KG1 (cell line): ENCODE results near the gene PAPLN.

Experiments
- DNase-seq: peaks from one replicate; lab custom pipeline; 2025; lab: John Stamatoyannopoulos, UW

PAPLN gene

DNA sequence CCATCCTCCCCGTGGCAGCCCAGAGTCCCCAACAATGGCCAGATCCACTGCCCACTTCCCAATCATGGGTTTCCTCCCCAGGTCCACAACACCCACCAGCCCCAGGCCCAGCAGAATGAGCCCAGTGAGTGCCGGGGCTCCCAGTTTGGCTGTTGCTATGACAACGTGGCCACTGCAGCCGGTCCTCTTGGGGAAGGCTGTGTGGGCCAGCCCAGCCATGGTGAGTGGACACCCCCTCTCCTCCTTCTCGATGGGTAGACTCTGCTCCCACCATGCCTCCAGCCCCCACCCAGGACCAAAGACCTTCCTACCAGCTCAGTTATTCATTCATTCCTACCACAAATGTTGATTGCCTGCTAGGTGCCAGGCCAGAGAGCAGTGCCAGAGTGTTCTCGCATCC, 23.8 kb downstream of the PAPLN start:
- DNase-seq, result no peak

DNA sequence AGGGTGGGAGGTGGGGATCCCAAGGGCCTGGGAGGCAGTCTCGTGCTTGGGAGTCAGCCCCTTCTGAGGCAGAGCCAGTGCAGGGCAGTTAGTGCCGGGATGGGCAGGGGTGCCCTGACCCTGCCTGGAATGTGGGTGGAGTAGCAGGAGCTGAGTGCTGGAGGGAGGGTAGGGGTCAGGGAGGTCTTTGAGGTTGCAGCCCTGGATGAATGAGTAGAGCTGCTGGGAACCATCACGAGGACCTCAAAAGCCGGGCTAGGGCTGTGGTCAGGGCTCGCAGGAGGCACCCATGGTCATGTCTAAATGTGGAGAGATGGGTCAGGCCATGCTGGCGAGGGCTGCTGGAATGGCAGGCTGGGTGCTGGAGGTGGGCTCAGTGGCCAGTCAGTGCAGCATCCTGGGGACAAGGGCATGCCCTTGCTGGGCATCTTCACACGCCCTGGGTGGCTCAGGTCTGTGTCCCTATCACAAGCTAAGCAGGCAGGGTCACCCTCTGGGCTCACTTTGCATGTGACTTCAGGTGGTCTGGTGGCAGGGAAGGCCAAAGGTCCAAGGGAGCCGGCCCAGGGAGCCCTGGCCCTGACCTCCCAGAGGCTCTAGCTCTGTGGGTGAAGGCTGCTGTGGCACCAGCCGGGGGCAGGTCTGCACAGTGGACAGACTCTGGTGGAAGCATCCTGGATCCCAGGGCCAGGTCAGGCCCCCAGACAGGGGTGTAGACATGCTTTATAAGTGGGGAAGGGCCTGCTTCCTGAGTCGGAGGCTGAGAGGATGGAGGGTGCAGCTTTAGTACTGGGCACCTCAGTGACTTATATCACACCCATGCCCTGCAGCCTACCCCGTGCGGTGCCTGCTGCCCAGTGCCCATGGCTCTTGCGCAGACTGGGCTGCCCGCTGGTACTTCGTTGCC, 24.5 kb downstream of the PAPLN start:
- no peak for DNase-seq

DNA sequence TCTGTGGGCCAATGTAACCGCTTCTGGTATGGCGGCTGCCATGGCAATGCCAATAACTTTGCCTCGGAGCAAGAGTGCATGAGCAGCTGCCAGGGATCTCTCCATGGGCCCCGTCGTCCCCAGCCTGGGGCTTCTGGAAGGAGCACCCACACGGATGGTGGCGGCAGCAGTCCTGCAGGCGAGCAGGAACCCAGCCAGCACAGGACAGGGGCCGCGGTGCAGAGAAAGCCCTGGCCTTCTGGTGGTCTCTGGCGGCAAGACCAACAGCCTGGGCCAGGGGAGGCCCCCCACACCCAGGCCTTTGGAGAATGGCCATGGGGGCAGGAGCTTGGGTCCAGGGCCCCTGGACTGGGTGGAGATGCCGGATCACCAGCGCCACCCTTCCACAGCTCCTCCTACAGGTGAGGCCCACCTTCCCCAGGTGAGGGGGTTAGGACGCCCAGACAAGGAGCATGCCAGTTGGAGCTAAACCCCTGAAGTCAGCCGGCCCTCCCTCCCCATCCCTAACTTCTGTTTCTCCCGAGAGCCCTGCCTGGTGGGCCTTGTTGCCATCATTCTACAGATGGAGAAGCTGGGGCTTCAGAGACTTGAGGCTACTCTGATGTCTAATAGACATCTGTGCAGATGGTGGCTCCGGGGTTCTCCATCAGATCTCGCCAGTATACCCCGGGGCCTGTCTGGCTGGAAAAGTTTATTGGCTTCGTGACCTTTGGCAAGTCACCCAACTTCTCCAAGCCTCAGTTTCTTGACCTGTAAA, 25.3 kb downstream of the PAPLN start:
- no peak for DNase-seq

DNA sequence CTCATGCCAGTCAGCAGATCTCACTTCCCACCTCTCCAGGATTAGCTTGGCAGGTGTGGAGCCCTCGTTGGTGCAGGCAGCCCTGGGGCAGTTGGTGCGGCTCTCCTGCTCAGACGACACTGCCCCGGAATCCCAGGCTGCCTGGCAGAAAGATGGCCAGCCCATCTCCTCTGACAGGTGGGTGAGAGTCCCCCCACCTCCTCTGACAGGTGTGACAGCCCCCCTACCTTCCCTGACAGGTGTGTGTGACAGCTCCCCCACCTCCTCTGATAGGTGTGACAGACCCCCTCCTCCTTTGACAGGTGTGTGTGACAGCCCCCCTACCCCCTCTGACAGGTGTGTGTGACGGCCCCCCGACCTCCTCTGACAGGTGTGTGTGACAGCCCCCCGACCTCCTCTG, 26.3 kb downstream of the PAPLN start:
- no peak for DNase-seq

DNA sequence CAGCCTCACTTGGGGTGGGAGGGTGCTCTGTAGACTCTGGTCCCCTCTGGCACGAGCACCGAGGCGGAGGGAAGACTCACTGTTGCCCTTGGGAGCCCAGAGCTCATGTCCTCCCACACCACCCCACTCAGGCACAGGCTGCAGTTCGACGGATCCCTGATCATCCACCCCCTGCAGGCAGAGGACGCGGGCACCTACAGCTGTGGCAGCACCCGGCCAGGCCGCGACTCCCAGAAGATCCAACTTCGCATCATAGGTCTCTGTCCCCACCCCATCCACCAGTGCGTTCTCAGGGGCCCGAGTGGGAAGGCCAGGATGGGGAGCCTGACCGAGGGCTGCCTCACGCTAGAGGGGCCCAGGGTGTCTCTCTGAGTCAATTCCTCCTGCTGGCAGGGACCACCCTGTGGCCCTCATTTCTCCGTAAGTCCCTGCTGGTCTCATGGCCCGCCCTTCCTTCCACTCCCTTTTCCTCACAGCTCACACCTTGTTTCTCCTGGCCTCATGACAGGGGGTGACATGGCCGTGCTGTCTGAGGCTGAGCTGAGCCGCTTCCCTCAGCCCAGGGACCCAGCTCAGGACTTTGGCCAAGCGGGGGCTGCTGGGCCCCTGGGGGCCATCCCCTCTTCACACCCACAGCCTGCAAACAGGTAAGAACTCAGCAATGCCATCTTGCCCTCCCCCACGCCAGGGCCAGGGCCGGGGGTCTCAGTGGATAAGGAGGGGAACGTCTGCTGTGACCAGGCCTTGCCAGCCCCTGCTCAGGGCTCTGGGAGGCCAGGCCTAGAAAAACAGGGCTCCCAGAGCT, 27.0 kb downstream of the PAPLN start:
- DNase-seq, result no peak

DNA sequence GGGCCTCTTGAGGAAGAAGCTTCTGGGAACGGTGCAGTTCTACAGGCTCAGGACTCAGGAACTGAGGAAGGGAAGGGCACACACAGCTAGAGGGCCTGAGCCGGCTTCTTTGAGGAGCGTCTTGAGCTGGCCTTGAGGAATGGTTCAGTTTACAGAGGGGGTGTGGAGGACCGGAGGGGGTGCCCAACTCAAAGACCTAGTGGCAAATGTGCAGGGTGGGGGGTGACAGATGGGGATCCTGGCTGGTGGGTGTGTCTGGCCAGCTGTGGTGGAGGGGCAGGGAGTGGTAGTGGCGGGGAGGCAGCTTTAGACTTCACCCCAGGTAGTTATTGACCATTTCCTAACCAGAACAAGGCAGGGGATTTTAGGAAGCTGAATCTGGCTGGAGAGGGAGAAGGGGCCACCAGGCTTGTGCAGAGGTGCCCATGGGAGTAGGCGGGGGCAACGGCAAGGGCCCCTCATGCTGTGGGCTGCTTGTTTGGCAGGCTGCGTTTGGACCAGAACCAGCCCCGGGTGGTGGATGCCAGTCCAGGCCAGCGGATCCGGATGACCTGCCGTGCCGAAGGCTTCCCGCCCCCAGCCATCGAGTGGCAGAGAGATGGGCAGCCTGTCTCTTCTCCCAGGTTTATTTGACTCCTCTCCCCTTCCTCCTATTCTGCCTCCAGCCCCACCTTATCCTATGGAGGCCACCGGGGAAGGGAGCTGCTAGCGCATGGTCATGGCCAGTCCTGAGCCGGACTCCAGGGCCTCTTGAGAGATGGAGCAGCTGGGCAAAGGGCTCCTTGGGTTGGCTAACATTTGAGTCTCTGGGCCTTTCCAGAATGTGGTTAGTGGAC, 27.8 kb downstream of the PAPLN start:
- no peak for DNase-seq

GRCh38 chr14:73265721-73266046, 28.4 kb downstream of the PAPLN start:
- no peak for DNase-seq

DNA sequence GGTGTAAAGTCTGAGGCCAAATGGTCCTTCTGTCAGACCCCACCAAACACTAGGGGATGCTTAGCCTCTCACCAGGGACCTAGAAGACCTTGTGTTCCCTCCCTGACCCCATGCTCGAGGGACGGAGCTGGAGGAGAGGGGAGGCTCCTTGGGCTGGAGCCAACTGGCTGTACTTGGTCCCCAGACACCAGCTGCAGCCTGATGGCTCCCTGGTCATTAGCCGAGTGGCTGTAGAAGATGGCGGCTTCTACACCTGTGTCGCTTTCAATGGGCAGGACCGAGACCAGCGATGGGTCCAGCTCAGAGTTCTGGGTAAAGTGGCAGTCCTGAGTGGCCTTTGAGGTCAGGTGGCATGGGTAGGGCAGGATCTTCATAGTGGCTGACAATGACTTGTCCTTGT, 29.0 kb downstream of the PAPLN start:
- no peak for DNase-seq

DNA sequence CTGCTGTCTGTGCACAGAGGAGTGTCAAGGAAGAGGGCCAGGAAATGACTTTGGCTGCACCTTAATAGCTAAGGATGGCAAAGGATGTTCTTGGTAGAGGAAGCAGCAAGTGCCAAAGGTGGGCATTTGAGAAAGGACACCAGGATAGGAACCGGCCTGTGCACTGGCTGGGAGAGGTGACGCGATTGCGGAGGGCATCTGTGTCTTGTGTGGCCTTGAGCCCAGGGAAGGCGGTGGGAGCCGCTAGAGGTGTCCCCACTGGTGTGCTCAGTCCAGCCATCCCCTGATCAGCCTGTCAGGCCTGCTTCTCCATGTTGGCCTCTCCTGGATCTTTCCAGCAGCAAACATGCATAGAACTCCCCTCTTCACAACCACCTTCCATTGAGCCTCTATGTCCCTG, 30.2 kb downstream of the PAPLN start:
- no peak for DNase-seq

DNA sequence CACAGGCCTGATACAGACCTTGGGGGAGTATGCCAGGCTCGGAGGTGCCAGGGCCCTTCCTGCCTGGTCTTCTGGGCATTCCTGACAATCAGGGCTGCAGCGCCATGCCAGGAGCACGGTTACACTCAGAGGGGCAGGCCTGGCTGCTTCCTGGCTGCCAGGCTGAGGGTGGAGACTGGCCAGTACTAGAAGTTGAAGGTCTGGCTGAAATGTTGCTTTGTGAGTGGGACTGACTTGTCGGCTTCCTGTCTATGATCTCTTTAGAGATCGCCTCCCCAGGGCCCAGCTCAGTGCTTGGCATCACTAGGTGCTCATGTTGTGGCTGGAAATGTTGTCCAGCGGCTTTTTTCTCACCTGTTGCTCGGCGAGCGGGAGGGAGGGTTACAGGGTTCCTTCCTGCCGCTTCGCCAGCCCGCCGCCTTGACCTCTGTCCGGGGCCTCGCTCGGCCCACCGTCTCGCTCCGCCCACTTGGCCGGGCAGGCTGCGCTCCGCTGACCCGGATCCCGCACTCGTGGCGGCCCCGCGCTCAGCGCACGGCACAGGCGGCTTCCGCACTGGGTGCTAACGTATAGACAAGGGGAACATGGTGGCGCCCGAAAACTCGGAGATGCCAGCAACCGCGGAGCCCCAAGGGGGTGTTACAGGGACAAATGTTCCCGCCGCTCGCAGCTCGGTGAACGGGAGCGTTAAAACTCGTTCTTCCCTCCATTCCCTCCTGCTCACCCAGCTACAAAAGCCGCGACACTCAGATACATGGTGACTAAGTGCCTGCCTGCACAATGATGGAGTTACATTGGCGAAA, 32.6 kb downstream of the PAPLN start:
- DNase-seq, result no peak

DNA sequence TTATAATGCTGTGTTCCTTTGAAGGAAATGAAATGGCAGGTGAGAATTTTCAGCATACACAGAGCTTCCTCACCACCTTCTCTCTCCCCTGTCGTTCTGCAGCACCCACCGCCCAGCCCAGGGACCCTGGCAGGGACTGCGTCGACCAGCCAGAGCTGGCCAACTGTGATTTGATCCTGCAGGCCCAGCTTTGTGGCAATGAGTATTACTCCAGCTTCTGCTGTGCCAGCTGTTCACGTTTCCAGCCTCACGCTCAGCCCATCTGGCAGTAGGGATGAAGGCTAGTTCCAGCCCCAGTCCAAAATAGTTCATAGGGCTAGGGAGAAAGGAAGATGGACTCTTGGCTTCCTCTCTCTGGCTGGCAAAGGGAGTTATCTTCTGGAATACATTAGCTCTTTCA, 35.1 kb downstream of the PAPLN start:
- no peak for DNase-seq

DNA sequence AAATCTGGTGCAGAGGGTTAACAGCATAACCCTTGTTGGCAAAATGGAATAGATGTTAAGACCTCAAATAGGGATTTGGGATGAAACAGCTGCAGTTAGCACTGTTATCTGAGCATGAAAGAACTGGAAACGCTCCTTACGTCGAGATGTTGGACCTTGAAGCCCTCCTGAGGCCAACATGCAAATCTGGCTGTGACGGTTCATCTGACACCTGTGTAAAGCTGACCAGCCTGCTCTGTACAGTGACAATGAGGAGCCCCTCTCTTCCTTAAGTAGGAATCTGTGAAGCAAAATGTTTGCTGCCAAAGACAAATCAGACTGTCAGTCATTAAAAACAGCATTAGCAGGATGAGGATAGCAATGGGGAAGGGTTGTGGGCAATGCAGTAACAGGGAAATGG, 36.5 kb downstream of the PAPLN start:
- DNase-seq, result no peak

DNA sequence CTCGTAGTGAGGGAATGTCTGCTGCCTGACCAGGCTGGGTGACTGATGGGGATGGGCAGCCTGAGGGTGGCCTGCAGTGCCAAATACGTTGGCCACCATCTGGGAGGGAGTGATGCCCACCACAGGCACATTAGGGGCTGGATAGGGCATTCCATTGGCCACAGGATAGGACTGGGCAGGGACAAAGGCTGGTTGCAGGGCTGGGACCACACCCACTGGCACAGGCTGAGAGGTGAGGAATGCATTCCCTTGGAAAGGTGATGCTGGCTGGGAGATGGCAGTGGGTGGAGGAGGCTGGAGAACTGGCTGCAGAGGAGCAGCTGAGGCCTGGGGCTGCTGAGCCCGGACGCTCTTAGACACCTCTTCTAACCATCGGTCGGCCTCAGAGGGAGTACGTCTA, 39.5 kb downstream of the PAPLN start:
- DNase-seq, result no peak

GRCh38 chr14:73277376-73277775, 40.1 kb downstream of the PAPLN start:
- no peak for DNase-seq

GRCh38 chr14:73280903-73281302, 43.6 kb downstream of the PAPLN start:
- DNase-seq, result no peak

DNA sequence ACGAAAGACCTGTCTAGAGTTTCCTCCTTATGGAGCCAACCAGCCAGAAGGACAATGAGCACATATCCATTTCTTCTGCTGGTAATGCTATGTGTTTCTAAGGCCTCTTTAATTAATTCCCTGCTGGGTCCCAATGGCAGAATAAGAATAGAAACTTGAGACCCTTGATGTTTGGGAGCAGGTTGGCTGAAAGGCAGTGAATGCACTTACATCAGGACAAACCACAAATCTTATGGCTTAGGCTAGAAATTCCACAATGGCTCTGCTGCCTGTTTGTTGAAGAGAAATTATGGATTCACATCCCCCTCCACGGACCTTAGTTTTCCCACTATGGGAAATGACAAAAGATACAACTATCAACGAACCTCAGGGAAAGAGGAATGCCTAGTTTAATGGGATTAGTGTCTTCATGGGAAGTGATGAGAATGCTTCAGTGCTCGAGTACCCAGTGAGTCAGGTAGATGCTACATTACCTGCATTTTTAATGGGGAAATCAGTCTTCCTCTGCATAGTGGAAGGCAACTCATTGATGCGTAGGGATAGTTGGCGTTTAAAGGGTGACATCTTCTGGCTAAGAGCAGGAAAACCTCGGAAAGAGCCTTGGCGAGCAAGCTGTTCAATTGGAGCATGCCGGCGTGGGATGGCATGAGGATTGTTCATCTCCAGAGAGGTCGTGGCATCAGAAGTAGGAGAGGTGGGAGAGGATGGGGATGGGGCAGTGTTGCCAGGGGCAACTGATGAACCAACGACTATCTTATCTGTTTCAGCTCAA, 46.5 kb downstream of the PAPLN start:
- no peak for DNase-seq

DNA sequence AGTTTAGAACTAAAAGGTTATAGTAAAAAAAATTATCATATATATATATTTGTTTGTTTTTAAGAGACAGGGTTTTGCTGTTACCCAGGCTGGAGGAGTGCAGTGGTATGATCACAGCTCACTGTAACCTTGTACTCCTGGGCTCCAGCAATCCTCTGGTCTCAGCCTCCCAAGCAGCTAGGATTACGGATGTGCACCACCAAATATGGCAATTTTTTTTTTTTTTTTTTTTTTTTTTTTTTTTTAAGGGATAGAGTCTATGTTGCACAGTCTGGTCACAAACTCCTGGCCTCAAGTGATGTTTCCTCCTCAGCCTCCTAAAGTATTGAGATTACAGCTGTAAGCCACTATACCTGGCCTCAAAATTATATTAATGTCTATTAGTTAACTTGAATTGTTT, 48.7 kb downstream of the PAPLN start:
- DNase-seq, result no peak

DNA sequence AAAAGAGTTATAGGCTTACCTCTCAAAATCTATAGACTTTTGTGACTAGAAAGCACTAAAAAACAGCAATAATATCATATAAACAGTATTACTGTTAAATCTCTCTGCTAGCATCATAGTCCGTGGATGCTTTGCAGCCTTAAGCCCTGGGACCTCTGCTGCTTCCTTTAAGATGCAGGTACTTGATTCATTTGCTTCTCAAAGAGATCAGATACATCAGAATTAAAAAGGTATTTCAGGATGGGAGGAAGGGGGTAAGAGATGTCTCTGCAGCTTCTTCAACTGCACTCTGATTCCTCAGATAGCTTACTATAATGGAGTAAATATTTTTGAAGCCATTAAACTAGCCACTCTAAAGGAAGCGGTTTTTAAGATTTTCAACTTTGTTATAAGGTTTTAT, 49.3 kb downstream of the PAPLN start:
- DNase-seq, result no peak

GRCh38 chr14:73287071-73287470, 49.8 kb downstream of the PAPLN start:
- no peak for DNase-seq

DNA sequence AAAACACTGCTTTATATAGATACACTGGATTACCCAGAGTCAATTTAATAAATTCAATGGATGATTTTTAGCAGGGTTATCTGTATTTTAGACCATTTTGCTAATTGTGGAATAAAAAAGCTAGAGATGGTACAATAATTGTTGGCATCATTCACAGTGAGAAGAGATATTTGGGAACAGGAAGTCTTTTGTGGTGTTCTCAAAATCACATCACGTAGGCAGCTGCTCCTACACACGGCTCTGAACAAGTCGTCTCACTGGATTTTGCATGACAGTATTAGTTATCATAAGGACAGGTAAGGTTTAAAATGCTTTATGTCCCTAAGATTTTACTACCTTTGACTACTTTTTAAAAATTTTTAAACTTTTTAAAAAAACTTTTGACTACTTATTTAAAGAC, 52.0 kb downstream of the PAPLN start:
- no peak for DNase-seq
